GM20000 (cell line): ENCODE measurements around the gene GRID1.

Experiments
- DNase-seq: peaks from one replicate; pipeline ENCODE4 v3.0.0; 2012; ENCODE audit warnings: low spot score
- CTCF ChIP-seq: IDR thresholded peaks from 2 replicates; pipeline ENCODE4 v1.5.1; 2012; ENCODE audit warnings: mild to moderate bottlenecking, control low read depth; ENCODE audit errors: extremely low read depth, missing control alignments

Gene GRID1

GRCh38 chr10:86053675-86054074, 312.9 kb downstream of the GRID1 start:
- no peak for DNase-seq
- TF ChIP-seq CTCF: no peak

- no peak for TF ChIP-seq CTCF
- DNase-seq: no peak
Observed at GRCh38 chr10:86051586-86051985, 315.0 kb downstream of the GRID1 start.

GRCh38 chr10:86049442-86049841, 317.2 kb downstream of the GRID1 start:
- DNase-seq: no peak
- TF ChIP-seq CTCF: no peak

GRCh38 chr10:86048973-86049372, 317.6 kb downstream of the GRID1 start:
- no peak for DNase-seq
- TF ChIP-seq CTCF: no peak

GRCh38 chr10:86048571-86048970, 318.0 kb downstream of the GRID1 start:
- no peak for TF ChIP-seq CTCF
- no peak for DNase-seq

GRCh38 chr10:86047588-86047987, 319.0 kb downstream of the GRID1 start:
- no peak for DNase-seq
- no peak for TF ChIP-seq CTCF

GRCh38 chr10:86046845-86047460, 319.6 kb downstream of the GRID1 start:
- TF ChIP-seq CTCF: no peak

More at GRCh38 chr10:86046845-86047460, 319.6 kb downstream of the GRID1 start:
- no peak for DNase-seq
